SK-N-SH (cell line): ENCODE results near the gene PURA. TPM values are rescaled to one million over a fixed set of nuclear protein-coding genes. Genes with fewer than 3 reads are reported as not detected.

Experiments used
- CTCF ChIA-PET: fragments of 300-600, 350-600 bp; formaldehyde crosslinking; extraction: SDS; loops from one replicate; lab custom pipeline; 2021; lab: Yijun Ruan, JAX
- POLR2A ChIA-PET: fragments of 350-600 bp; sonication (Branson Sonifier 250); formaldehyde crosslinking; extraction: SDS; loops from one replicate; lab custom pipeline; 2020; ENCODE audit warnings: antibody characterized with exemption, inconsistent platforms; lab: Yijun Ruan, JAX
- DNase-seq: peaks from one replicate; pipeline ENCODE4 v3.0.0; 2012
- H2AFZ ChIP-seq: fragments of 200-600 bp; sonication (generic); 2 replicates; pipeline ENCODE4 v1.8.1; 2016; ENCODE audit warnings: antibody characterized with exemption, mild to moderate bottlenecking, low read depth
- H3F3A ChIP-seq: fragments of 200-600 bp; sonication (generic); replicated peaks from 2 replicates; pipeline ENCODE3; 2016; ENCODE audit warnings: antibody characterized with exemption, mild to moderate bottlenecking; ENCODE audit not compliant: insufficient read depth
- H3K27ac ChIP-seq, 2 experiments: fragments of 200-500 bp in 1 of 2; fragments of 200-600 bp in 1 of 2; sonication (Bioruptor generic) in 1 of 2; sonication (generic), shearing (Covaris generic) in 1 of 2; 2 replicates each; pipeline versions ENCODE4 v1.5.1 to v1.6.1; 2014 to 2016; ENCODE audit warnings: low read depth in 2 of 2, inconsistent platforms in 1 of 2, low read length in 1 of 2, mild to moderate bottlenecking in 1 of 2, mixed read lengths in 1 of 2
- H3K27me3 ChIP-seq: fragments of 200-600 bp; sonication (generic), shearing (Covaris generic); 2 replicates; pipeline ENCODE4 v1.6.1; 2016; ENCODE audit warnings: mixed run types; ENCODE audit not compliant: insufficient read depth
- H3K36me3 ChIP-seq, 2 experiments: fragments of 200-500 bp in 1 of 2; fragments of 200-600 bp in 1 of 2; sonication (Bioruptor generic) in 1 of 2; sonication (generic) in 1 of 2; replicated peaks in 1 of 2; 2 replicates each; pipeline versions ENCODE3 to v1.5.1; 2014 to 2016; ENCODE audit warnings: low read length in 1 of 2, mild to moderate bottlenecking in 1 of 2; ENCODE audit not compliant: insufficient read depth in 2 of 2, control insufficient read depth in 1 of 2
- H3K4me1 ChIP-seq, 2 experiments: fragments of 200-500 bp in 1 of 2; fragments of 200-600 bp in 1 of 2; sonication (Bioruptor generic) in 1 of 2; sonication (generic), shearing (Covaris generic) in 1 of 2; 2 replicates each; pipeline versions ENCODE4 v1.5.1 to v1.6.1; 2014 to 2016; ENCODE audit warnings: low read depth in 1 of 2, low read length in 1 of 2, mixed run types in 1 of 2; ENCODE audit not compliant: insufficient read depth in 2 of 2, control insufficient read depth in 1 of 2
- H3K4me2 ChIP-seq: fragments of 200-600 bp; sonication (generic), shearing (Covaris generic); 2 replicates; pipeline ENCODE4 v1.6.1; 2017; ENCODE audit warnings: mixed run types
- H3K4me3 ChIP-seq, 2 experiments: fragments of 200-500 bp in 1 of 2; fragments of 200-600 bp in 1 of 2; sonication (Bioruptor generic) in 1 of 2; sonication (generic), shearing (Covaris generic) in 1 of 2; 2 replicates each; pipeline versions ENCODE4 v1.5.1 to v1.8.1; 2014 to 2016; ENCODE audit warnings: low read depth in 2 of 2, inconsistent platforms in 1 of 2, low read length in 1 of 2, mild to moderate bottlenecking in 1 of 2, mixed read lengths in 1 of 2, moderate library complexity in 1 of 2
- H3K79me2 ChIP-seq: fragments of 200-600 bp; sonication (generic); 2 replicates; pipeline ENCODE4 v1.8.1; 2017; ENCODE audit warnings: mild to moderate bottlenecking; ENCODE audit not compliant: insufficient read depth
- H3K9ac ChIP-seq: fragments of 200-600 bp; sonication (generic); 2 replicates; pipeline ENCODE4 v1.6.1; 2017; ENCODE audit warnings: mixed run types
- H3K9me2 ChIP-seq: fragments of 200-600 bp; sonication (generic); 2 replicates; pipeline ENCODE4 v1.6.1; 2017; ENCODE audit warnings: mixed run types
- H3K9me3 ChIP-seq: fragments of 200-600 bp; sonication (generic); 2 replicates; pipeline ENCODE4 v1.6.1; 2017; ENCODE audit warnings: mixed run types, mild to moderate bottlenecking, moderate library complexity
- H4K20me1 ChIP-seq: fragments of 200-600 bp; sonication (generic); 2 replicates; pipeline ENCODE4 v1.6.1; 2017; ENCODE audit warnings: mild to moderate bottlenecking, mixed run types; ENCODE audit not compliant: insufficient read depth
- FOXJ3 ChIP-seq: sonication (generic); formaldehyde crosslinking; IDR thresholded peaks from 2 replicates; pipeline ENCODE4 v1.5.1; 2020; ENCODE audit warnings: mild to moderate bottlenecking, missing genetic modification reagents
- JUND ChIP-seq: IDR thresholded peaks from 2 replicates; pipeline ENCODE4 v1.4.0; 2012
- PBX3 ChIP-seq: IDR thresholded peaks from 2 replicates; pipeline ENCODE4; 2012
- POLR2AphosphoS5 ChIP-seq: IDR thresholded peaks from 2 replicates; pipeline ENCODE4 v1.6.1; 2012; ENCODE audit warnings: low read depth, low read length
- SIN3A ChIP-seq: IDR thresholded peaks from 2 replicates; pipeline ENCODE4 v1.6.1; 2012; ENCODE audit warnings: low read depth, mild to moderate bottlenecking, low read length, moderate library complexity, borderline replicate concordance
- YY1 ChIP-seq: IDR thresholded peaks from 2 replicates; pipeline ENCODE4 v1.4.0; 2012; ENCODE audit warnings: low read depth, mild to moderate bottlenecking
- WGBS: methylation state at CpG from one replicate; pipeline ENCODE4 v1.1.6; 2017; ENCODE audit warnings: low lambda C conversion rate; 5-methylcytosine and 5-hydroxymethylcytosine counted together
- polyA plus RNA-seq, 3 experiments: library from polyadenylated mRNA; depleted of rRNA; stranded (reverse); fragments of >200 nt; gene quantifications; 2 replicates each; pipeline ENCODE4 v1.2.3, GENCODE V29; 2012
- TF ChIP-seq, protein P1 (sequence below): fragments of 200-600 bp; sonication (generic); IDR thresholded peaks from 2 replicates; pipeline ENCODE4 v1.6.1; 2017; ENCODE audit warnings: antibody characterized with exemption, mild to moderate bottlenecking, moderate library complexity

PURA gene
- polyA plus RNA-seq, 1 of the 3 experiments (the other 2 are of a cell fraction) = 2.4 TPM

DNA sequence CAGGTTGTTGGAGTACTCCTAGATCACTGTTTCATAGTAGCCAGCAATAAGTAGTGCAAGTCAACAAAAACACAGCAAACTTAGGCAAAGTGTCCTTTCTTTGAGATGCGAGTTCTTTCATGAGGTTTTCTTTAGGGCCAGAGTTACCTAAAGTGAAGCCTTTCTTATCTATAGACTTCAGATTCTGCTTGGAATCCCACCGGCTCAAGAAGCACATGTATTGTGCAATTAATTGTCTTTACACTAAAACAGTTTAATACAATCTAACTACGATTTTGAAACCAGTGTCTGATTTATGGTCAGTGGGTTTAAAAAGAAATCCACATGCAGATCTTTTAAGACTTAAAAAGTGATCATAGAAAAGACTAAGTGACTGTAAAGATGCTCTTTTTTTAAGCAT is 3.6 kb downstream of the PURA start:
- DNase-seq = no peak
- Histone ChIP-seq H3K4me1 (peaks cover 24 to 25% of the 10 kb centered on the region in 2 experiments; a peak in 3 of 4 replicates), H3K79me2 (peaks cover 92% of the 10 kb centered on the region), H3K36me3 (peaks cover 2 to 10% of the 10 kb centered on the region in 2 experiments), H3K27me3 (no peaks in the 10 kb centered on the region), H3K27ac (no peak overlapping the region), H3K4me3 (peak overlapping the region in 1 of 2 experiments; percentile 13; a peak in 1 of 4 replicates), H3K4me2 (peak overlapping the region; percentile 50; the same call in 1 of the 2 replicates), H4K20me1 (peaks cover 35% of the 10 kb centered on the region), H3K9ac (no peak overlapping the region), H2AFZ (no peak overlapping the region), H3F3A (peaks cover 26% of the 10 kb centered on the region), H3K9me2 (no peaks in the 10 kb centered on the region), H3K9me3 (no peaks in the 10 kb centered on the region)
- ChIA-PET CTCF (interaction anchor here (0.7 to 12.8 kb wide), 8 partner anchors 14 to 538 kb away, joined by 3 to 166 read pairs (median 4); no protein-coding TSS in a partner anchor), POLR2A (interaction anchor here (1.2 kb wide), 1 partner anchor 10 kb away, joined by 4 read pairs; no protein-coding TSS in a partner anchor)
- WGBS = 96% methylated on average over 3 of the region's 3 CpGs
- TF ChIP-seq JUND = no peak
- no peak for TF ChIP-seq PBX3
- no peak for TF ChIP-seq YY1
- no peak for TF ChIP-seq FOXJ3 (CRISPR knock-in tag)
- TF ChIP-seq SIN3A = no peak

DNA sequence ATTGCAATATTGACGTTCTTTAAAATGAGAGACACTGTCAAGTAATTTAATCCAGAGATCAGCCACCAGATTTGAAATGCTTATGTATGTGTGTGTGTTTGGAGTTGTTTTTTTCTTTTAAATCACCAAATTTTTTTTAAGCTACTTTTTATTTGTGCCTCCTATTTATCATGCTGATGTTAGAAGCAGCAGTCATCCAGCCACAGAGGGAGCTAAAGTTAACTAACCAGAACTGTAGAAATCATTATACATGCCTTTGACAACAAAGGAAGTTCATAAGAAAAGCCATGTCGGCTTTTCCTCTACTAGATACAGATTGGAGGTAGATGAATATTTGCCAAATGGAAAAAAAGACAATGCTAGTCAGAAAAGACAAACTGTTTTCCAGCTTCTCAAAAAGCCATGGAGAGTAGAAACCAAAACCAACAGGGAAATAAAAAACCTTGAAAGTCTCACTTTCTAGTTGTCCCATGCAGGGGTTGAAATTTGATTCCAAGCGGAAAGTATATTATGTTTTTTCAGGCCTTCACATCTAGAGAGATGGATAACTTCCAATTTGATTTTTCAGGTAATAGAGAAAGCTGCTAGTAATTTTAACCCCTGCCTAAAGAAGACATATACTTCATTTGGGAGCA is 4.5 kb downstream of the PURA start:
- POLR2A ChIA-PET = interaction anchor here (1.2 kb wide), 1 partner anchor 11 kb away, joined by 4 read pairs; no protein-coding TSS in a partner anchor
- Histone ChIP-seq H3K27ac (peak overlapping the region in 1 of 2 experiments; percentile 40; a peak in 3 of 4 replicates), H4K20me1 (peaks cover 35% of the 10 kb centered on the region), H2AFZ (no peak overlapping the region; the same call in 1 of the 2 replicates), H3K9ac (no peak overlapping the region), H3F3A (peaks cover 24% of the 10 kb centered on the region), H3K36me3 (peaks cover 2 to 10% of the 10 kb centered on the region in 2 experiments), H3K9me3 (no peaks in the 10 kb centered on the region), H3K79me2 (peaks cover 88% of the 10 kb centered on the region), H3K27me3 (no peaks in the 10 kb centered on the region), H3K9me2 (no peaks in the 10 kb centered on the region), H3K4me3 (peak overlapping the region in 1 of 2 experiments; percentile 19; a peak in 1 of 4 replicates), H3K4me2 (peak overlapping the region; percentile 35), H3K4me1 (peaks cover 20 to 30% of the 10 kb centered on the region in 2 experiments; a peak in 3 of 4 replicates)
- WGBS = 67% methylated on average over 3 of the region's 3 CpGs
- no peak for DNase-seq
- no peak for TF ChIP-seq POLR2AphosphoS5
- TF ChIP-seq, protein P1, sequence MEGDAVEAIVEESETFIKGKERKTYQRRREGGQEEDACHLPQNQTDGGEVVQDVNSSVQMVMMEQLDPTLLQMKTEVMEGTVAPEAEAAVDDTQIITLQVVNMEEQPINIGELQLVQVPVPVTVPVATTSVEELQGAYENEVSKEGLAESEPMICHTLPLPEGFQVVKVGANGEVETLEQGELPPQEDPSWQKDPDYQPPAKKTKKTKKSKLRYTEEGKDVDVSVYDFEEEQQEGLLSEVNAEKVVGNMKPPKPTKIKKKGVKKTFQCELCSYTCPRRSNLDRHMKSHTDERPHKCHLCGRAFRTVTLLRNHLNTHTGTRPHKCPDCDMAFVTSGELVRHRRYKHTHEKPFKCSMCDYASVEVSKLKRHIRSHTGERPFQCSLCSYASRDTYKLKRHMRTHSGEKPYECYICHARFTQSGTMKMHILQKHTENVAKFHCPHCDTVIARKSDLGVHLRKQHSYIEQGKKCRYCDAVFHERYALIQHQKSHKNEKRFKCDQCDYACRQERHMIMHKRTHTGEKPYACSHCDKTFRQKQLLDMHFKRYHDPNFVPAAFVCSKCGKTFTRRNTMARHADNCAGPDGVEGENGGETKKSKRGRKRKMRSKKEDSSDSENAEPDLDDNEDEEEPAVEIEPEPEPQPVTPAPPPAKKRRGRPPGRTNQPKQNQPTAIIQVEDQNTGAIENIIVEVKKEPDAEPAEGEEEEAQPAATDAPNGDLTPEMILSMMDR = peak; percentile 39; the same call in 1 of the 2 replicates
- CTCF ChIA-PET = interaction anchor here (0.8 to 12.8 kb wide), 7 partner anchors 15 to 342 kb away, joined by 3 to 166 read pairs (median 4); no protein-coding TSS in a partner anchor
